ENCODE data around the gene LHFPL6. TPM values are rescaled to one million over a fixed set of nuclear protein-coding genes. Genes with fewer than 3 reads are reported as not detected.

LHFPL6 gene
- total RNA-seq, 4 donors from 2014 or later, result 3.7 to 40.4 (median 8.0) TPM

DNA sequence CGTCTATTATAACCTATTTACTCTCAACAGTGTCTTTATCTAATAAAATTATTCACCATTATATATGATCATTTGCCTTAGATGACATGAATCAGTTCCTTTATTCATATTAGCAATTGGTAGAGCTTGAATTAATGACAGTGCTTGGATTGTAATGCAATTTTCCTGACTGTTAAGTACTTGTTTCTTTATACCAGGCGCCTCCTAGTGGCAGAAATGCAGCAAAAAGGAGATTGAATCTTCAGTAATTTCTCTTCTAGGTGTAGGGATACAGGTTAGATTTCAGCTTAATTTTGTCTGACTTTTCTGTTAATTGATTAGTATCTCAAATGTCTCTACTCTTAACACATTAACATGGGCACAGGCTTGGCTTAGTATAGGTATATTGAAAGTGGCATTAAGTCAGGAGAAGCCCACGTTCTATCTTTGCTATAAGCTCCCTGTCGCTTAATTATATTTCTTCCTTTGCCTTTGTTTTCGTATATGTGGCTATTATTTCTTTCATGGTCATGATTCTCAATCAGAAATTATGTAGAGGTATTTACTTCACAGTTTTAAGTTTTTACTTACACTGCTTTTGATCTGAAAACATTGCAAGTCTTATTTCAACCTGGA, 9.1 kb upstream of the LHFPL6 start:
- Histone ChIP-seq H3K27ac (no peak overlapping the region), H3K4me3 (no peak overlapping the region), H3K4me1 (peaks cover 0 to 5% (median 0%) of the 10 kb centered on the region in 3 donors), H3K9me3 (no peaks in the 10 kb centered on the region), H3K36me3 (no peaks in the 10 kb centered on the region), H3K27me3 (no peaks in the 10 kb centered on the region)
- no peak for DNase-seq
- intact Hi-C loops (cut with DNase I), result loop anchor here (5.0 to 10.0 kb wide), 2 partner anchors 347 to 465 kb away; no protein-coding TSS in a partner anchor
- 45 to 50% methylated on average over 5 of the region's 5 CpGs for WGBS, 2 donors
- TF ChIP-seq POLR2A (IDR thresholded peaks at IDR 0.05), result no peak
- TF ChIP-seq, protein P1, sequence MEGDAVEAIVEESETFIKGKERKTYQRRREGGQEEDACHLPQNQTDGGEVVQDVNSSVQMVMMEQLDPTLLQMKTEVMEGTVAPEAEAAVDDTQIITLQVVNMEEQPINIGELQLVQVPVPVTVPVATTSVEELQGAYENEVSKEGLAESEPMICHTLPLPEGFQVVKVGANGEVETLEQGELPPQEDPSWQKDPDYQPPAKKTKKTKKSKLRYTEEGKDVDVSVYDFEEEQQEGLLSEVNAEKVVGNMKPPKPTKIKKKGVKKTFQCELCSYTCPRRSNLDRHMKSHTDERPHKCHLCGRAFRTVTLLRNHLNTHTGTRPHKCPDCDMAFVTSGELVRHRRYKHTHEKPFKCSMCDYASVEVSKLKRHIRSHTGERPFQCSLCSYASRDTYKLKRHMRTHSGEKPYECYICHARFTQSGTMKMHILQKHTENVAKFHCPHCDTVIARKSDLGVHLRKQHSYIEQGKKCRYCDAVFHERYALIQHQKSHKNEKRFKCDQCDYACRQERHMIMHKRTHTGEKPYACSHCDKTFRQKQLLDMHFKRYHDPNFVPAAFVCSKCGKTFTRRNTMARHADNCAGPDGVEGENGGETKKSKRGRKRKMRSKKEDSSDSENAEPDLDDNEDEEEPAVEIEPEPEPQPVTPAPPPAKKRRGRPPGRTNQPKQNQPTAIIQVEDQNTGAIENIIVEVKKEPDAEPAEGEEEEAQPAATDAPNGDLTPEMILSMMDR (IDR thresholded peaks at IDR 0.05), result peak; percentile 73 to 90 (median 82)

DNA sequence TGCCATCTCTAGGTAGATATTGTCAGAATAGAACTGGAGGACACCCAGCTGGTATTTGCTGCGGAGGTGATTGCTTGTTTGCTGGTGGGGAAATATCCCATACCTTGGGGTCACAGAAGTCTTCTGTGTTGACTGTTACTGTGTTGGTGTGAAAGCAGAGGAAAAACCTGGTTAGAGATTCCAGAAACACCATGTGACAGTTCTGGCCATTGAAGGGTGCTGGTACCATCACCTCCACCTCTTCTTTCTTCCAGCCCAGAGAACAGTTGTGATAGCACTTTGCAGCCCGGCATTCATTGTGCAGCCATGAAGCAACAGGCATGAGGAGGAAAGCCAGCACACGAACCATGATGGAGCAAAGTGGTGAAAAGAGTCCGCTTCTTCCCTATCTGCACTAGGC, 4.9 kb upstream of the LHFPL6 start:
- Histone ChIP-seq H3K27me3 (peaks cover 0 to 5% (median 0%) of the 10 kb centered on the region in 4 donors), H3K4me1 (peaks cover 0 to 12% (median 5%) of the 10 kb centered on the region in 3 donors), H3K27ac (no peak overlapping the region), H3K36me3 (no peaks in the 10 kb centered on the region), H3K9me3 (no peaks in the 10 kb centered on the region), H3K4me3 (no peak overlapping the region)
- no peak for DNase-seq
- TF ChIP-seq, protein P1 (IDR thresholded peaks at IDR 0.05), result no peak
- TF ChIP-seq POLR2A (IDR thresholded peaks at IDR 0.05), result no peak
- intact Hi-C loops (cut with DNase I), result no loop called here
- 86 to 95% methylated on average over 3 to 4 of the region's 4 CpGs for WGBS, 2 donors

DNA sequence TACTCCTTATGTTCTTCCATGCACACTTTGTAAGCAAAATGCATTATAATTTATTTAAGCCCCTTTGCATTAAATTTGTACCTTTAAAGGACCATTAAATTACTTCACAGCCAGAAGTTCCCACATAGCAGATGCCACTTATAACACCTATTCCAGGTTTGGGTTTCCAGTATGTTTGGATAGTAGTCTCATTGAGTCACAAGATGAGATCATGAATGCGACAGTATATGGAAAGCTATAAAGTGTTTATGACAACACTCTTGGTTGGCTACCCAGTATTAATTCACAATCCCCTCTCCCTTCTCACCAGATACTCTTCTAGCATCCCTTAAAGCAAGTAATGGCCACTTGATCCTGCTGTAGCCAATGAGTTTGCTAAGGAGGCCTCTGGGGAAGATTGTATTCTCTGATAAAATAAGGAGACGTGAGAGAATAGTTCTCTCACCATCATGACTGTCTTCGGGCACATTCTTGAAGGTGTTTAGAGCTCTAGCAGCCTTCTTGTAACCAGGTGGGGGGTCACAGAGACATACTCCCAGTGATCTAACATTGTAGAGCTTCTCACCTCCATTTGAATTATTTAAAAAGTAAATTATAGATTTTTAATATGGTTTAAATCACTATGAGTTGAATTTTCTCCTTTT, 2.8 kb upstream of the LHFPL6 start:
- H3K9me3 ChIP-seq, result no peaks in the 10 kb centered on the region
- H3K27ac ChIP-seq, result no peak overlapping the region
- 83 to 85% methylated on average over 3 of the region's 3 CpGs for WGBS, 2 donors
- no peaks in the 10 kb centered on the region for H3K36me3 ChIP-seq
- DNase-seq, result no peak
- intact Hi-C loops (cut with DNase I), result no loop called here
- H3K4me1 ChIP-seq, result peaks cover 0 to 31% (median 9%) of the 10 kb centered on the region in 3 donors
- H3K27me3 ChIP-seq, result peaks cover 0 to 8% (median 0%) of the 10 kb centered on the region in 4 donors
- H3K4me3 ChIP-seq, result no peak overlapping the region
- TF ChIP-seq POLR2A (IDR thresholded peaks at IDR 0.05), result no peak
- TF ChIP-seq, protein P1 (IDR thresholded peaks at IDR 0.05), result no peak

DNA sequence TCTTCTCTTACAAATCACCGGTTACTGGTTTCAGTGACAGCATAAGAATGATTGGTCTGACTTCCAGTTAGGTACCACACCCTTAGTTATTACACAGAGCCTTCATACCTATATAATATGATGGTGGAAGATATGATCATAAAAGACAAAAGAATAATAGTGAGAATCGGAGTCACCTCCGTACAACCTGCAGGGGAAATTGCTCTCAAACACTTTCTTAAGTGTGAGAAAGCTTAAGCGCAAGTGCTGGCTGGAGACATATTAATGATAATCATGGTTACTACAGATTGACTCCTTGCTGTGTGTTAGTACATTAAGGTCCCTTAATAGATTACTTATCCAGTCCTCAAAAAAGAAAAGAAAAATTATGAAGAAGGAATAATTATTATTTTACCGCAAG, 1.8 kb upstream of the LHFPL6 start:
- DNase-seq, result no peak
- Histone ChIP-seq H3K4me1 (peaks cover 0 to 31% (median 9%) of the 10 kb centered on the region in 3 donors), H3K27ac (no peak overlapping the region), H3K9me3 (no peaks in the 10 kb centered on the region), H3K27me3 (peaks cover 0 to 10% (median 0%) of the 10 kb centered on the region in 4 donors), H3K36me3 (no peaks in the 10 kb centered on the region), H3K4me3 (no peak overlapping the region)
- TF ChIP-seq POLR2A (IDR thresholded peaks at IDR 0.05), result no peak
- TF ChIP-seq, protein P1 (IDR thresholded peaks at IDR 0.05), result no peak
- intact Hi-C loops (cut with DNase I), result no loop called here
- 82 to 84% methylated on average over 5 of the region's 5 CpGs for WGBS, 2 donors

DNA sequence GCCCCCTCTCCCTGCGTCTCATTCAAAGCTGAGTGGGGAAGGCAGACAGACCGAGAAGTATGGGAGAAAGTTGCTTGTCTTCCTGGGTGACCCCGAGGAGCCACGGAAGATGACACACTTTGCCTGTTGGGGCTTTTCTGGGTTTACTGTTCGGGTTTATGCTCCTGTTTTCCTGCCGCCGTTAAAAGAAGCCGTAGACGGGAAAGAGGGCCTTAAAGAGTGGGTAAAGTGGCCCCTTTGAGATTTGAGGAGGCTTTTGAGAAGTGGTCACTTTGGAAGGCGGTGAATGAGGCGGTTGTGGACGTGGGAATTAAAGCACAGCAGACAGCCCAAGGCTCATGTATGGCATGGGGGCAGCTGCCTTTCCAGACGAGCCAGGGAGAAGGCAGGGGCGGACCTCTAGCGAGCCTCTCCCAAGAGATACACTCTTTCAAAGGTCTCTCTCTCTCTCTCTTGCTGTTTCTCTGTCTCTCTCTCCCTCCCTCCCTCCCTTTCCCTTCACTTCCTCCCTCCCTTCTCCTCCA, 493 bp upstream of the LHFPL6 start:
- no peak for DNase-seq
- WGBS, 2 donors, result 4% methylated on average over 11 to 12 of the region's 15 CpGs
- intact Hi-C loops (cut with DNase I), result no loop called here

More for the DNA sequence above, 493 bp upstream of the LHFPL6 start:
- peak overlapping the region; percentile 72 to 78 (median 75) for H3K4me3 ChIP-seq
- TF ChIP-seq, protein P1 (IDR thresholded peaks at IDR 0.05), result no peak
- TF ChIP-seq POLR2A (IDR thresholded peaks at IDR 0.05), result no peak
- H3K36me3 ChIP-seq, result no peaks in the 10 kb centered on the region
- peaks cover 2 to 40% (median 9%) of the 10 kb centered on the region in 3 donors for H3K4me1 ChIP-seq
- H3K9me3 ChIP-seq, result no peaks in the 10 kb centered on the region
- peaks cover 0 to 10% (median 0%) of the 10 kb centered on the region in 4 donors for H3K27me3 ChIP-seq
- H3K27ac ChIP-seq, result peak overlapping the region; percentile 80 to 93 (median 90)

Data from esophagus squamous epithelium (tissue), 5 donors.